CD14-positive monocyte (primary cell): ENCODE data around the gene PIGX. TPM values are rescaled to one million over a fixed set of nuclear protein-coding genes. Genes with fewer than 3 reads are reported as not detected.
"Not testable (repeated sequence)": the region's sequence is repeated elsewhere in the genome, so short reads cannot be mapped to it uniquely, and the experiment has no call there.

ENCODE experiments used
- DNase-seq, 3 donors: peaks; one replicate each; pipeline ENCODE4 v3.0.0-alpha.2; 2011 to 2022
- H2AFZ ChIP-seq: 2 replicates; pipeline ENCODE4 v1.6.0; 2012; ENCODE audit warnings: mild to moderate bottlenecking, low read depth, low read length, inconsistent platforms; ENCODE audit not compliant: insufficient read depth, poor library complexity, severe bottlenecking
- H3K27ac ChIP-seq, 2 donors: 1 replicate in 1 of 2; 2 replicates in 1 of 2; pipeline ENCODE4 v1.5.1; 2012 to 2013; ENCODE audit warnings: low read length in 2 of 2, control low read depth in 1 of 2, inconsistent platforms in 1 of 2, low read depth in 1 of 2, mild to moderate bottlenecking in 1 of 2
- H3K27me3 ChIP-seq, 2 donors: one replicate each; pipeline versions ENCODE4 v1.6.0 to v1.6.1; 2011 to 2013; ENCODE audit warnings: low read length in 2 of 2; ENCODE audit not compliant: control insufficient read depth in 2 of 2, insufficient read depth in 2 of 2
- H3K36me3 ChIP-seq, 2 donors: replicated peaks in 1 of 2; 1 replicate in 1 of 2; 2 replicates in 1 of 2; pipeline versions ENCODE4 v1.5.1 to v1.6.1; 2012 to 2013; ENCODE audit warnings: low read length in 2 of 2, control low read depth in 1 of 2, inconsistent platforms in 1 of 2, mild to moderate bottlenecking in 1 of 2; ENCODE audit not compliant: insufficient read depth in 2 of 2, control insufficient read depth in 1 of 2
- H3K4me1 ChIP-seq, 2 donors: 1 replicate in 1 of 2; 2 replicates in 1 of 2; pipeline versions ENCODE4 v1.5.1 to v1.6.1; 2012 to 2013; ENCODE audit warnings: low read length in 2 of 2, control low read depth in 1 of 2, inconsistent platforms in 1 of 2, mild to moderate bottlenecking in 1 of 2, moderate library complexity in 1 of 2; ENCODE audit not compliant: insufficient read depth in 2 of 2, control insufficient read depth in 1 of 2
- H3K4me2 ChIP-seq: replicated peaks from 2 replicates; pipeline ENCODE3; 2012; ENCODE audit warnings: low read length, moderate library complexity, mild to moderate bottlenecking; ENCODE audit not compliant: poor library complexity, severe bottlenecking; ENCODE audit errors: extremely low read depth
- H3K4me3 ChIP-seq, 3 experiments: fragments of 200-600 bp in 1 of 3; sonication (generic) in 1 of 3; replicated peaks in 1 of 3; 1 replicate in 2 of 3; 2 replicates in 1 of 3; pipeline ENCODE4 v1.5.1; 2011 to 2013; ENCODE audit warnings: low read length in 3 of 3, mild to moderate bottlenecking in 3 of 3, control low read depth in 2 of 3, low read depth in 2 of 3, inconsistent platforms in 1 of 3, moderate library complexity in 1 of 3
- H3K79me2 ChIP-seq: 2 replicates; pipeline ENCODE4 v1.6.0; 2012; ENCODE audit warnings: mild to moderate bottlenecking, control low read depth, inconsistent platforms, low read length, moderate library complexity; ENCODE audit not compliant: insufficient read depth
- H3K9ac ChIP-seq: 2 replicates; pipeline ENCODE4 v1.6.0; 2017; ENCODE audit warnings: low read length, mild to moderate bottlenecking; ENCODE audit not compliant: insufficient read depth, poor library complexity, severe bottlenecking
- H3K9me3 ChIP-seq, 2 donors: replicated peaks in 1 of 2; 1 replicate in 1 of 2; 2 replicates in 1 of 2; pipeline versions ENCODE4 v1.5.1 to v1.6.1; 2012 to 2013; ENCODE audit warnings: low read length in 2 of 2, control low read depth in 1 of 2; ENCODE audit not compliant: control insufficient read depth in 1 of 2, insufficient read depth in 1 of 2
- H4K20me1 ChIP-seq: 2 replicates; pipeline ENCODE4 v1.6.0; 2012; ENCODE audit warnings: mild to moderate bottlenecking, low read length, control low read depth, moderate library complexity; ENCODE audit not compliant: insufficient read depth
- H3K27ac Mint-ChIP-seq, 7 donors: one replicate each; pipeline ENCODE4 v1.8.0; 2020; ENCODE audit warnings: mild to moderate bottlenecking in 7 of 7, mixed read lengths in 7 of 7, moderate library complexity in 6 of 7, inconsistent platforms in 2 of 7
- H3K27me3 Mint-ChIP-seq, 3 donors: one replicate each; pipeline ENCODE4 v1.8.0; 2021 to 2022; ENCODE audit warnings: low read depth in 3 of 3, mild to moderate bottlenecking in 3 of 3, mixed read lengths in 3 of 3, moderate library complexity in 3 of 3, inconsistent platforms in 1 of 3
- H3K36me3 Mint-ChIP-seq, 2 donors: one replicate each; pipeline ENCODE4 v1.8.0; 2020; ENCODE audit warnings: mixed read lengths in 2 of 2, inconsistent platforms in 1 of 2, mild to moderate bottlenecking in 1 of 2
- H3K4me1 Mint-ChIP-seq: one replicate; pipeline ENCODE4 v1.8.0; 2020; ENCODE audit warnings: mild to moderate bottlenecking, mixed read lengths
- H3K4me3 Mint-ChIP-seq, 2 donors: one replicate each; pipeline ENCODE4 v1.8.0; 2020; ENCODE audit warnings: mild to moderate bottlenecking in 2 of 2, mixed read lengths in 2 of 2, moderate library complexity in 1 of 2
- H3K9me3 Mint-ChIP-seq, 7 donors: one replicate each; pipeline ENCODE4 v1.8.0; 2020 to 2022; ENCODE audit warnings: mixed read lengths in 7 of 7, mild to moderate bottlenecking in 6 of 7, moderate library complexity in 6 of 7, inconsistent platforms in 2 of 7
- CTCF ChIP-seq: fragments of 200-600 bp; IDR thresholded peaks from one replicate; pipeline ENCODE4 v1.8.0; 2022; ENCODE audit warnings: antibody characterized with exemption, mild to moderate bottlenecking
- WGBS: methylation state at CpG from one replicate; pipeline ENCODE4 v1.1.5; 2013; ENCODE audit warnings: missing lambda C conversion rate; ENCODE audit not compliant: insufficient coverage; 5-methylcytosine and 5-hydroxymethylcytosine counted together
- intact Hi-C, 2 donors: fragments of 100-400 bp; cut with micrococcal nuclease; formaldehyde crosslinking; loops; one replicate each; pipeline versions ENCODE4 v1.15.0 to v1.15.1; 2023
- polyA plus RNA-seq, 3 donors: library from polyadenylated mRNA; depleted of rRNA in 1 of 3; unstranded in 2 of 3; stranded (reverse) in 1 of 3; fragments of 300-500 nt in 2 of 3; fragments of >200 nt in 1 of 3; fragmentation: Illumina TruSeq in 2 of 3; gene quantifications; 1 replicate in 2 of 3; 2 replicates in 1 of 3; pipeline ENCODE4 v1.2.3, GENCODE V29; 2012 to 2021

PIGX gene
- polyA plus RNA-seq, 3 donors: 11.8 to 44.9 (median 29.8) TPM

GRCh38 chr3:196741249-196741889 lies 29.2 kb downstream of the PIGX start:
- Histone ChIP-seq H3K36me3 (peaks cover 0 to 7% of the 10 kb centered on the region in 2 donors), H3K9me3 (no peaks in the 10 kb centered on the region), H3K79me2 (peaks cover 69% of the 10 kb centered on the region), H4K20me1 (peaks cover 66% of the 10 kb centered on the region), H3K4me2 (peak overlapping the region; percentile 84), H2AFZ (peak overlapping the region; percentile 85), H3K27me3 (no peaks in the 10 kb centered on the region), H3K27ac (peak overlapping the region in 1 of 2 donors; percentile 97), H3K9ac (peak overlapping the region; percentile 98), H3K4me3 (peak overlapping the region; percentile 75 to 98 (median 95)), H3K4me1 (peaks cover 19 to 31% of the 10 kb centered on the region in 2 donors)
- peak overlapping the region; percentile 96 to 99 (median 98) for H3K27ac Mint-ChIP-seq
- H3K4me1 Mint-ChIP-seq: peaks cover 27% of the 10 kb centered on the region
- WGBS: 60% methylated on average over 2 of the region's 5 CpGs
- TF ChIP-seq CTCF: no peak
- intact Hi-C loops: loop anchor here in 1 of 2 donors (5.0 kb wide), 1 partner anchor 34 kb away; no protein-coding TSS in a partner anchor
- peaks cover 0 to 1% (median 0%) of the 10 kb centered on the region in 3 donors for H3K27me3 Mint-ChIP-seq
- peak overlapping the region; percentile 98 to 100 for H3K4me3 Mint-ChIP-seq
- no peak for DNase-seq
- H3K9me3 Mint-ChIP-seq: peaks cover 0 to 2% (median 0%) of the 10 kb centered on the region in 7 donors
- peaks cover 0 to 17% of the 10 kb centered on the region in 2 donors for H3K36me3 Mint-ChIP-seq

GRCh38 chr3:196743569-196743968 lies 31.4 kb downstream of the PIGX start:
- peaks cover 88% of the 10 kb centered on the region for H4K20me1 ChIP-seq
- not testable (repeated sequence) for H3K27ac ChIP-seq, H3K9ac ChIP-seq, H3K4me3 ChIP-seq, H3K4me2 ChIP-seq, DNase-seq, H3K27me3 Mint-ChIP-seq, H3K9me3 ChIP-seq, H3K27me3 ChIP-seq, H3K4me3 Mint-ChIP-seq, H2AFZ ChIP-seq, H3K9me3 Mint-ChIP-seq
- peaks cover 36% of the 10 kb centered on the region for H3K4me1 Mint-ChIP-seq
- peaks cover 91% of the 10 kb centered on the region for H3K79me2 ChIP-seq
- H3K4me1 ChIP-seq: peaks cover 22 to 34% of the 10 kb centered on the region in 2 donors
- peaks cover 7 to 23% of the 10 kb centered on the region in 2 donors for H3K36me3 Mint-ChIP-seq
- H3K36me3 ChIP-seq: peaks cover 0 to 23% of the 10 kb centered on the region in 2 donors
- intact Hi-C loops: loop anchor here in 1 of 2 donors (5.0 kb wide), 1 partner anchor 36 kb away; no protein-coding TSS in a partner anchor
- no CpG with 5 or more reads among the region's 10 CpGs for WGBS
- peak overlapping the region in 1 of 7 donors; percentile 50 for H3K27ac Mint-ChIP-seq
